ENCODE results near the gene CMIP.

GRCh38 chr16:81646561-81646960 is 202.0 kb downstream of the CMIP start:
- TF ChIP-seq CTCF (IDR thresholded peaks at IDR 0.05) (no peak), POLR2A (IDR thresholded peaks at IDR 0.05) (no peak)

Measured in Peyer's patch (tissue), 4 donors.